ENCODE results near the gene CDC16. TPM values are rescaled to one million over a fixed set of nuclear protein-coding genes. Genes with fewer than 3 reads are reported as not detected.
"Not testable (repeated sequence)": the region's sequence is repeated elsewhere in the genome, so short reads cannot be mapped to it uniquely, and the experiment has no call there.

CDC16 gene
- total and polyA plus RNA-seq, 2 donors from 2014 or later, result 49.3 to 57.7 TPM

- Histone ChIP-seq H3K9me3 (ENCODE audit: control insufficient read depth in 2 of 3, insufficient read depth in 1 of 3, low read length in 3 of 3) (no peaks in the 10 kb centered on the region), H3K4me3 (ENCODE audit: low read length in 3 of 3) (no peak overlapping the region), H3K4me1 (ENCODE audit: control insufficient read depth in 2 of 3, insufficient read depth in 2 of 3, low read depth in 1 of 3, low read length in 3 of 3) (no peaks in the 10 kb centered on the region), H3K36me3 (ENCODE audit: control insufficient read depth in 2 of 3, insufficient read depth in 3 of 3, low read length in 3 of 3) (peaks cover 26 to 70% (median 45%) of the 10 kb centered on the region in 3 donors), H3K27ac (ENCODE audit: low read depth in 2 of 2, low read length in 2 of 2) (no peak overlapping the region), H3K9ac (ENCODE audit: low read length in 3 of 3) (no peak overlapping the region), H3K27me3 (ENCODE audit: control insufficient read depth, insufficient read depth, low read length) (no peaks in the 10 kb centered on the region)
- FAIRE-seq (no peak), DNase-seq (no peak)
- TF ChIP-seq CTCF (IDR thresholded peaks at IDR 0.05; ENCODE audit: borderline replicate concordance, extremely low read depth, insufficient read depth), result no peak
- intact Hi-C loops (cut with DNase I), result no loop called here
Observed at GRCh38 chr13:114244637-114245036, 9.9 kb downstream of the CDC16 start.

GRCh38 chr13:114248011-114248410 lies 13.3 kb downstream of the CDC16 start:
- H3K9ac ChIP-seq (ENCODE audit: low read length in 3 of 3), result no peak overlapping the region
- no peaks in the 10 kb centered on the region for H3K9me3 ChIP-seq (ENCODE audit: control insufficient read depth in 2 of 3, insufficient read depth in 1 of 3, low read length in 3 of 3)
- H3K27me3 ChIP-seq (ENCODE audit: control insufficient read depth, insufficient read depth, low read length), result no peaks in the 10 kb centered on the region
- no peak overlapping the region for H3K4me3 ChIP-seq (ENCODE audit: low read length in 3 of 3)
- FAIRE-seq (no peak), DNase-seq (no peak)
- intact Hi-C loops (cut with DNase I), result no loop called here
- TF ChIP-seq CTCF (IDR thresholded peaks at IDR 0.05; ENCODE audit: borderline replicate concordance, extremely low read depth, insufficient read depth), result no peak
- no peaks in the 10 kb centered on the region for H3K4me1 ChIP-seq (ENCODE audit: control insufficient read depth in 2 of 3, insufficient read depth in 2 of 3, low read depth in 1 of 3, low read length in 3 of 3)
- no peak overlapping the region for H3K27ac ChIP-seq (ENCODE audit: low read depth in 2 of 2, low read length in 2 of 2)
- H3K36me3 ChIP-seq (ENCODE audit: control insufficient read depth in 2 of 3, insufficient read depth in 3 of 3, low read length in 3 of 3), result peaks cover 22 to 72% (median 37%) of the 10 kb centered on the region in 3 donors

- FAIRE-seq (no peak), DNase-seq (no peak)
- Histone ChIP-seq H3K9me3 (ENCODE audit: control insufficient read depth in 2 of 3, insufficient read depth in 1 of 3, low read length in 3 of 3) (no peaks in the 10 kb centered on the region), H3K4me1 (ENCODE audit: control insufficient read depth in 2 of 3, insufficient read depth in 2 of 3, low read depth in 1 of 3, low read length in 3 of 3) (no peaks in the 10 kb centered on the region), H3K9ac (ENCODE audit: low read length in 3 of 3) (no peak overlapping the region), H3K27ac (ENCODE audit: low read depth in 2 of 2, low read length in 2 of 2) (no peak overlapping the region), H3K36me3 (ENCODE audit: control insufficient read depth in 2 of 3, insufficient read depth in 3 of 3, low read length in 3 of 3) (peaks cover 19 to 64% (median 32%) of the 10 kb centered on the region in 3 donors), H3K27me3 (ENCODE audit: control insufficient read depth, insufficient read depth, low read length) (no peaks in the 10 kb centered on the region), H3K4me3 (ENCODE audit: low read length in 3 of 3) (no peak overlapping the region)
- no peak for TF ChIP-seq CTCF (IDR thresholded peaks at IDR 0.05; ENCODE audit: borderline replicate concordance, extremely low read depth, insufficient read depth)
- intact Hi-C loops (cut with DNase I), result no loop called here
Observed at GRCh38 chr13:114249077-114249476, 14.4 kb downstream of the CDC16 start.

GRCh38 chr13:114251639-114252440 lies 17.1 kb downstream of the CDC16 start:
- H3K9me3 ChIP-seq (ENCODE audit: control insufficient read depth in 2 of 3, insufficient read depth in 1 of 3, low read length in 3 of 3); FAIRE-seq; H3K27ac ChIP-seq (ENCODE audit: low read depth in 2 of 2, low read length in 2 of 2); DNase-seq; H3K9ac ChIP-seq (ENCODE audit: low read length in 3 of 3); H3K27me3 ChIP-seq (ENCODE audit: control insufficient read depth, insufficient read depth, low read length); H3K4me1 ChIP-seq (ENCODE audit: control insufficient read depth in 2 of 3, insufficient read depth in 2 of 3, low read depth in 1 of 3, low read length in 3 of 3); H3K4me3 ChIP-seq (ENCODE audit: low read length in 3 of 3); intact Hi-C loops (cut with DNase I): not testable (repeated sequence)
- peaks cover 14 to 56% (median 17%) of the 10 kb centered on the region in 3 donors for H3K36me3 ChIP-seq (ENCODE audit: control insufficient read depth in 2 of 3, insufficient read depth in 3 of 3, low read length in 3 of 3)

Data from kidney (tissue), 14 donors.